Activated CD4-positive, alpha-beta T cell treated with anti-CD3 and anti-CD28 coated beads for 1 hour (primary cell): ENCODE results near the gene ALKBH2.

Experiments used
- DNase-seq: peaks from one replicate; pipeline ENCODE4 v3.0.0-alpha.2; 2020

ALKBH2 gene

DNA sequence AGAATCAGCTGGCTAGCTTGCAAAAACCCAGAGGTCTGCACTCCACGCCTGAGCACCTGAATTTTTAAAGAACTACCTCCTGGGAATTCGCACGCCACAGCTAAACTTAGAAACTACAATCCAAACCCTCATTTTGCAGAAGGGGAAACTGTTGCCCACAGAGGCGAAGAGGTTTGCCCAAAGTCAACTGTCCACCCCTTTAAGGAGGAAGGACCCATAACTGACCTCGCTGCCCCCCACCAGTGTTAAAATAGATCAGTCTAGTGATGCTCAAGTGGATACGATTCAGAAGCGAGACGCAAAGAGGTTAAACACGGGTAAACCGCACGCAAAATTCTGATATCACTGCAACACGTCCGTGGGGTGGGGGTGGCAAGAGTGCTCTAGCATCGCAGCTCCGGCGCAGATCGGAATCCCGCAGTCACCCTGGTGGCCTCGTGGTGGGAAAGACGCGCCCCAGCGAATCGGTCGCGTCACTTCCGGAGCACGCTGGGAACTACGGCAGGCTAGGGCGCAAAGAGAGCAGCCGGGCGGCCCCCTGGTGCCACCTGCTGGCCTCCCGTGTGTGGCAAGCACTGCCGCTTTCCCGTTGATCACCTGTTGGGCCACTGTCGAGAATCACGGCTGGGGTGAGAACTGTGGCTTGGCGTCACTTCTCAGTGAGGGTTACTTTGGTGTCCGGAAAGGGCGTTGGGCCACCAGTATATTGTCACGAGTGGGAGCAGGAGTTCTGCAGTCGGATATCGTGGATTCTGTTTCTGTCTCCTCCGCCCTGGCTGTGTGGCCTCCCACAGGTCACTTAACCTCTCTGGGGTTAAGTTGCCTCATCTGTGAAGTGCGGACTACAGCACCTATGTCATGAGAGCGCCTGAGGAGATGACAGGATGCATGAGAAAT lies at the start of gene ALKBH2:
Gene ALKBH2 (minus strand): TSS at position 451 of the 897 bp plus-strand sequence. CDS start 686 bp downstream, outside the sequence.
- DNase-seq, result peak; percentile 93

DNA sequence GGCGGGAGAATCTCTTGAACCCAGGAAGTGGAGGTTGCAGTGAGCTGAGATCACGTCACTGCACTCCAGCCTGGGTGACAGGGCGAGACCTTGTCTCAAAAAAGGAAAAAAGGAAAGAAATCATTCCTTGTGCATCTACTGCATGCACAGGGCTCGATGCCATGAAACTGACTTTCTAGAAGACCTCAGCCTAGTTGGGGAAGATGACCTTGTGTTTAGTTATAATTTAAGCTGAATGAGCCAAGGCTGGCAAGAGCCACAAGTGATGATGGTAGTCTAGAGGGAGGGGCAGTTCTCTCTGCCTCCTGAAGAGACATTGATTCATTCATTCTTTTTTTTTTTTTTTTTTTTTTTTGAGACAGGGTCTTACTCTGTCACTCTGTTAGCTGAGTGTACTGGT lies 47.3 kb upstream of the ALKBH2 start:
- DNase-seq, result no peak

DNA sequence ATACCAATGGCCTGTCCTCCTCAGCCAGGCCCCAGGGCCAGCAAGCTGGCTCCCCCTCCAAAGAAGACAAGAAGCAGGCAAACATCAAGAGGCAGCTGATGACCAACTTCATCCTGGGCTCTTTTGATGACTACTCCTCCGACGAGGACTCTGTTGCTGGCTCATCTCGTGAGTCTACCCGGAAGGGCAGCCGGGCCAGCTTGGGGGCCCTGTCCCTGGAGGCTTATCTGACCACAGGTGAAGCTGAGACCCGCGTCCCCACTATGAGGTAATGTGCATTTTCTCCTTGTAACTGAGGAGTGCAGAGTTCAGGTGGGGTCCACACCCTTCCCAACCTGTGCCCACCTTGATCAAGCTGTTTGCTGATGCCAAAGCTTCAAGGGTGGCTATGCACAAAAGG lies 46.5 kb upstream of the ALKBH2 start:
- DNase-seq, result no peak

DNA sequence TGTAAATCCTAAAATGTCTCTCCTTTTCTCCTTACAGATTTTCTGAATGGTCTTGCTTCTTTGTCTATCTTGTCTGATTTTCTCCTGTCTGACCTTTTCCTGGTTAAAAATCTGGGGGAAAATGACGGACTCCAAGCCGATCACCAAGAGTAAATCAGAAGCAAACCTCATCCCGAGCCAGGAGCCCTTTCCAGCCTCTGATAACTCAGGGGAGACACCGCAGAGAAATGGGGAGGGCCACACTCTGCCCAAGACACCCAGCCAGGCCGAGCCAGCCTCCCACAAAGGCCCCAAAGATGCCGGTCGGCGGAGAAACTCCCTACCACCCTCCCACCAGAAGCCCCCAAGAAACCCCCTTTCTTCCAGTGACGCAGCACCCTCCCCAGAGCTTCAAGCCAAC lies 46.1 kb upstream of the ALKBH2 start:
- no peak for DNase-seq

DNA sequence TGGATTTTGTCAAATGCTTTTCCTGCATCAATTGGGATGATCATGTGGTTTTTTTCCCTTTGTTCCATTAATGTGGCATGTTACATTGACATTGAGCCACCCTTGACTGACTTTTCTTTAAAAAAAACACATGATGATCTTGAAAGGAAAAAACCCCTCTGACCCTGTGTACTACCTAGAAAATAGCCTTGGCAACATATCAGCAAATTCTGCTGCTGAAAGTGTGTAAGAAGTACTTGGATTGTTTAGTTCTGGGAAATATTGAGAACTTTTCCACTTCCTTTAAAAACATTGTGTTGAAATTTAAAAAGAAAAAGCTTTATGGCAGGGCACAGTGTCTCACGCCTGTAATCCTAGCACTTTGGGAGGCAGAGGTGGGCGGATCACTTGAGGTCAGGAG lies 43.8 kb upstream of the ALKBH2 start:
- DNase-seq, result no peak

DNA sequence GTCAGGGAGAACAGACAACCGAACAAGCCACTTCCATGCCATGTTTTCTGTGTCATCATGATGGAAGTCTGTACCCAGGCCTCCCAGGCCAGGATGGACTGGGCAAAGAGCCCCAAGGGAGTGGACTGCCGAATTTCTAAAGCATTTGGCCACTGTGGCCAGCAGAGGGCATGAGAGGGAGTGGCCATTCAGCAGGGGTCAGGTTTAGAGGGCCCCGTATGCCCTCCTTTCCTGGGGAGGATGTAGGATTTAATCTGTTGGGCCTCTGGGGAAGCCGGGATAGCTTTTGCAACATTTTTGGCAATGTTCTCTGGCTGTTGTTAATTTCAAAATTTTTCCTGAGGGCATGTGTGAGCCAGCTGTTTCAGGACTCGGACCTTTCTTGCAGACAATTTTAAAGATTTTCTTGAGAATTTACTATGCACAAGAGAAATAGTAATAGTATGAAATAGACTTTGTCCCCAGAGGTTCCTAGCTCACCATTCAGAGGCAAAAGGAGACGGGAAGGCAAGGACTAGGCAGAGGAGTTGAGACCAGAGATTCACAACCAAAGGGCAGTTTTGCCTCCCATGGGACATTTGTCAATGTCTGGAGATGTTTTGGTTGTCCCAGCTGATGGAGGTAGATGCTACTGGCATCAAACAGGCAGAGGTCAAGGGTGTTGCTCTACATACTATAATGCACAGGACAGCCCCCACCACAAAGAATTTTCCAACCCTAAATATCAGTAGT lies 41.1 kb upstream of the ALKBH2 start:
- DNase-seq, result no peak

DNA sequence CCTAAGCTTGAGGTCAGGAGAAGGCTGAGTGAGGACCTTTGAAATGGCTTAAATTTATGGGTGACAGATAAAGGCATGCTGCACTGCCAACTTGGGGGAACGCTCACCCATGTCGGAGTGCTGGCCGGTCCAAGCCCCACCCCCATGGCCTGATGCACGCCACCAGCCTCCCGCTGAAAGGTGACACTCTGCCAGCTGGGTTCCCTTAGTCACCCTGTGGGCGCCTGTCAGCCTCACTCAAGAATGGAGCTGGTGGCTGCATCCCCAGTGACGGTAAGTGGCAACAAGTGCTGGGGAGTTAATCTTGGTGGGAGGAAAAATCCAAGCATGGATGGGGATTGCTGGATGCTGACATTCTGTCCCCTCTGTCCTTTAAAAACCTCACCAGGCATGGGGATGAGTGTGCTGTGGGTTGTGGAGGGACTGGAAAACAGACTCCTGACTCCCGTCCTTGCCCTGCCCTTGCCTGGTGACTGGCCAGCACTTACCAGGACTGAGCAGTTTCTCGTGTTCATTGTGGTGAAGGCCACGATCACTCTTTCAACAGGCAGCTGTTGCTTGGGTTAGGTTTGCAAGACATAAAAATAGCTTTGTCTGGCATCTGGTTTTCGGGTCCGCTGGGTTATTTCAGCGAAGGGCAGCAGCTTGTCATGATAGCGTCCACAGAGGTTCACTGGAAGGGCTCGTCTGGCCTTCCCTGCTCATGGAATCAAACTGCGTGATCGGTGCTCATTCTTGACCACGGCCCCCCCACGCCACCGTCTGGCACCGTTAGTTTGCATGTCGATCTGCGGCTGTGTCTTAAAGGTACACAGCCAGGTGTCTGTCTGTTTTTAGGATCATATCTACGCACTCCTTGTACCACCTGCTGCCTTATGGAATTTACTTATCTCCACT lies 38.1 kb upstream of the ALKBH2 start:
- DNase-seq, result no peak

DNA sequence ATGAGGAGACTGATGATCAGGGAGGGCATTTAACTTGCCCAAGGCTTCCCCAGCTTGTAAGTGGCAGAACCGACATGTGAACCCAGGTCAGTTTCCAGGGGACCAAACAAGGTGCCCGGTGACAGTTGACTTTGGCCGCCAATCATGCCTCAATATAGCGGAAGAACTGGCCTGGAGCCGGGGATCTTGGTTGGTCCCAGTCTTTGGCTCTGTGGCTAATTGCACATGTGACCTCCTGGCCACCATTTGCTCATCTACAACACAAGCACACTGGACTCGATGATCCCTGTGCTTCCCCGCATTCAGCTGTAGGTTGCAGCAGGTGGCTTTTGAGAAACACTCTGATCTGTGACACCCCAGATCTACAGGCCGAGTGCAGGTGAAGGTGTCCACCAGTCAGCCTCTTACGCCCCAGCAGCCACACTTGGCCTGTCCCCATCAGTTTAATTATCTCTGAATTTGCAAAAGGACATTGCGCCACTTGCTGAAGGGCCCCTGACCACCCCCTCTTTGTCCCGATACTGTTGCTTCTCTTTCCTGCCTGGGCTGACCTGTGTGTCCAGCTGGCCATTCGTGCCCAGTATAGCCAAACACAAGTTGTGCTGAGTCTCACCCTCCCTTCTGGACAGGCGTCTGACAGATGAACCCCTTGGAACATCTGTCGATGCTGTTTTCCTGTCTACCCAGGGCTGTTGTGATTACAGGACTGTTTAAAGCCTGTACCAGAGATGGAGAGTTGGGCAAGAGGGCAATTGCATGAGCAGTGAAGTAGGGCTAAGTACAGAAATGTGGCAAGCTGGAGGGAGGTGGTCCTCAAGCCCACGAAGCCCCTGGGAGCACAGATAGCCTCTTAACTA lies 37.3 kb upstream of the ALKBH2 start:
- no peak for DNase-seq

DNA sequence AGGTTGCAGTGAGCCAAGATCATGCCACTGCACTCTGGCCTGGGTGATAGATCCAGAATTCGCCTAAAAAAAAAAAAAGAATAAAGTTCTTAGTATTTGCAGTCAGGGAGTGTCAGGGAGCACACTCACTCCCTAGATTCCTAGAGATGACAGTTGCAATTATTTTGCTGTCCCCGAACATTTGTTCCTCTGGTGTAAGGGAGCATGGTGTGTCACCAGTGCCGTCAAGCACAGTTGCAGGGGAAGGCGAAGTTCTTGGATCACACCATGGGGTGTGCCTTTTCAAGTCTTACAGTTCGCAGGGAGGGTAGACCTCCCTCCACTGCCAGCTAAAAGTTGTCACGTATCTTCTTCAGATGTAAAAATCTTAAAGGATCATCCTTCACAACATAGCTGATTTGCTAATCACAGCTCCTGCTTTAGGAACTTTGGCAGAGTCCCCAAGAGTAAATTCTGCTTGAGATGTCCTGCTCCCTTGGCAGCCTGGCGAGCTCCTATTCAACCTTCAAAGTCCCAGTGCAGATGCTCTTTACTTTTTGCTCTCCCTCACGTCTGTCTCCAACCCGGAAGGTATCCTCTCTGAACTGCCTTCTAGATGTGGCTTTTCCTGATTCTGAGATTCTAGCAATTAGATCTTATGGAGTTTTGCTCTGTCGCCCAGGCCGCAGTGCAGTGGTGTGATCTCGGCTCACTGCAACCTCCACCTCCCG lies 34.4 kb upstream of the ALKBH2 start:
- DNase-seq, result no peak

DNA sequence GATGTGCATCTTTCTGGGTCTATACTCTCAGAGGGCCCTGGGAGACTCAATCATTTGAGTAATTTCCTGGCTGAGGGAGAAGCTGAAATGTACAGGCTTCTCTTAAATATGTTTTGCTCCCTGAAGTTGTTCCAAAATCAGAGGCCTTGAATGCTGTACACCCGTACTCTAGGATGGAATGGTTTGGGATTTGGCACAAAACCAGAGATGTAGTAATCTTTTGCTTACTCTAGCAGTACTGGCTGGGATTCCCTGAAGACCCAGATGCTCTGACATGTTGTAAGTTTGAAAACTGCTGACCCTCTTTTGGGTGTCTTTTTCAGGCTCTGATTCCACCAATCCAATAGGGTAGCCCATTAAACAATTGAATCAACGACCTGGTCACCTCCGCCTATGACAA lies 33.5 kb upstream of the ALKBH2 start:
- DNase-seq, result no peak

DNA sequence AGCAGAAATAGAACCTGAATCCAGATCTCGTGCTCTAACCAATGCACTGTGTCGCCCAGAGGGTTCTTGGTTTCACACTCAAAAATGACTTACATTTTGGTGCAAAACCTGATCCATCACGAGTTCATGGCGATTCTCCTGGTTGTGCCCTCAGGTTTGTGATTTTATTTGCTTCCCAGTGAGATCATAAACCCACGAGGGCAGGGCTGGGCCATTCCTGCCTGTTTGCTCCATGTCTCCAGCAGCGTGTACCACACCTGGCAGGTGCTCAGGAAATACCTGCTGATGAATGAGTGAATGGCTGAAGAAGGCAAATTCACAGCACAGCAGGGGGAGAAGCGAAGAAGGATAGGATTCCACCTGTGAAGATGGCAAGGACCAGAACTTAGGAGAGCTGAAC lies 32.5 kb upstream of the ALKBH2 start:
- DNase-seq, result no peak

DNA sequence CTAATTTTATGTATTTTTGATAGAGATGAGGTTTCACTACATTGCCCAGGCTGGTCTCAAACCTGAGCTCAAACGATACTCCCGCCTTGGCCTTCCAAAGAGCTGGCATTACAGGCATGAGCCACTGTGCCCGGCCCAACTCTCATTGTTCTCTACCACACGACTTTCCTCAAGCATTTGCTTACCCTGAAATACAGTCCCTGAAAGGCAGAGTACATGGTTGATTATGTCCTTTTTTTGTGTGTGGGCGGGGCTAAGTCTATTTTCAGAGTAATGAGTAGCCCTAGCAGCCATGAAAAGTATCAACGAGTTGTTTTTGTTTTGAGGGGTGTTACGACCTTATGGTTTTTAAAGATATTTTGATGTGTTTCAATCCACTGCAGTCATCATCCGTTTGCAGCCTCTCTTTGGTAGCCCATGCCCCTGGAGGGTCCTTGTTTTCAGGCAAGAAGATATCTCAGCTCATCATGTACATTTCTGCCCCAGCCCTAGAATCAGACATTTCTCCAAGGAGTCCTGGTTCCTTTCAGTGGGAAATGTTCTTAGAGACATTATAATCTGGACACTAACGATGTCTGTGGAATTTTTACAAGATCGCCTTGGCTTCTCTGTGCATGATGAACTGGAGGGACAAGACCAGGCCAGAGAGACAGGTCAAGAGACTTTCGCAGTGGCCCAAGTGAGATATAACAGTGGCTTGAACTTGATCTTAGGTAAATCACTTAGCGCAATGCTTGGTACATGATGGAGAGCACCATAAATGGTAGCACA lies 31.8 kb upstream of the ALKBH2 start:
- no peak for DNase-seq

DNA sequence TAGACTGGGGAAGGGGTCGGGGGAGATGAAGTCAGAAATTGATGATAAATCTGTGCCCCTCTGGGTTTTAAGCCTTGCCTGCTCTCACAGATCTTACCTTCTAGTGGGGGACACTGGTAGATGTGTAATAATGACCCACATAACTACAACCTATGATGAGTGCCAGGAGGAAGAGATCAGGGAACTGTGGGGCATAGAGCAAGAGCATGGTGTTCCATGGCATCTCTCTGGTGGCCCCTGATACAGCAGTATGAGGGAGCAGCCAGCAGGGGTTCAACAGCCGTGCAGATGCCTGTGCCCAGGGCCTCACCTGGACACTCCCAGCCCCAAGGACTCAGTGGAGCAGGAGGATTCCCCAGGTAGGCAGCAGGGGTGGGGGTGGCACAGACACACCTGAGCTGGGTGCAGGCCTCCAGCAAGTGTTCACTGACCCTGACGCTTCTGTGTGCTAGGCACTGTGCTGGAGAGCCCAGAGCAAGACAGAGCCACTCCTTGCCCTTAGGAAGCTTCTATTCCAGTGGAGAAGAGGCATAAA lies 28.1 kb upstream of the ALKBH2 start:
- DNase-seq, result no peak

DNA sequence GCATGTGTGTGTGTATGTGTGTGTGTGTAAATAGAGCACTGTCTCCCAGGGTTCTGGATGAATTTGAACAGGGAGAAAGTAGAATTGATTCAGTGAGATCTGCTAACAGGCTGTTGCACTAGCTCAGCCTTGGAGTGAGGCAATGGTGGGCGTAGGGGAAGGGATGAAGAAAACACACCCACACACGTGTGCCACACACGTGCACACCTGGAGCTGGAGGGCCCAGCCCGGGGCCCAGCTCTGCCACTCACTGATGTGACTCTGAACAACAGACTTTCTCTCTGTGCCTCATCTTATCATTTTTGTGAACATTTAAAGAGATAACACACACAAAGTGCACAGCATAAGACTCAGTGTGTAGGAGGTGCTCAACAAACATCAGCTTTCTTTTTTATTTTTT lies 27.3 kb upstream of the ALKBH2 start:
- no peak for DNase-seq

DNA sequence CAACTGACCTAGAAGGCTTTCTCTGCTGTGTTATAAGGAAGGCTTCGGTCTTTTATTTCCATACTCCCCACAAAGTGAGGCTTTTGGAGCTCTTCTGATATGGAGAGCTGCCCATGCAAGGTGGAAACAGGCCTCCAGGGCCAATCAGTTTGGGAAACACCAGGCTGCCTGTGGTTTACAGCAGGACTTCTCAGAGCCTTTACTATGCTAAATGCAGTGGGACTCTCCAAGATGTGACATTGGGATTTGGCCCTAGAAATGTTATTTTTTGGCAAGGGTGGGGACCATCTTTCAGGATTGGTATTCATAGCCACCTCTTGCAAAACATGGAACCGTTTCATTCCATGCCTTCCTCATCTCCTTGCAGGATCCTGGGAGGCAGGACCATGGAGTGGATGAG lies 26.8 kb upstream of the ALKBH2 start:
- no peak for DNase-seq

DNA sequence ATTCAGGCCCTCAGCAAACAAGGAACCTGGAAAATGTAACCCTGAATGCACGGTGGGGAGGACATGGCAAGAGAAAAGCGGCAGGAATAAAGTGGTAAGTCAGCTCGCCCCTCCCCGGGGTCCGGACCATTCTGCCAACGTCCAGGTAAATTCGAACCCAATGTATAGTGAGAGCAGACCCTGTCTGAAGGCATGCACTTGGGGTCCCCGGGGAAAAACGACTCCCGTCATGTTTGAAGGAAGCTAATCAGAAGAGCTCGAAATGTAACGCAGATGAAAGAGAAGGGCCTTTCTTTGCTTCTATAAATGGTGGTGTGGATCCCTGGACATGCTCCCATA lies 23.3 kb upstream of the ALKBH2 start:
- DNase-seq, result no peak

DNA sequence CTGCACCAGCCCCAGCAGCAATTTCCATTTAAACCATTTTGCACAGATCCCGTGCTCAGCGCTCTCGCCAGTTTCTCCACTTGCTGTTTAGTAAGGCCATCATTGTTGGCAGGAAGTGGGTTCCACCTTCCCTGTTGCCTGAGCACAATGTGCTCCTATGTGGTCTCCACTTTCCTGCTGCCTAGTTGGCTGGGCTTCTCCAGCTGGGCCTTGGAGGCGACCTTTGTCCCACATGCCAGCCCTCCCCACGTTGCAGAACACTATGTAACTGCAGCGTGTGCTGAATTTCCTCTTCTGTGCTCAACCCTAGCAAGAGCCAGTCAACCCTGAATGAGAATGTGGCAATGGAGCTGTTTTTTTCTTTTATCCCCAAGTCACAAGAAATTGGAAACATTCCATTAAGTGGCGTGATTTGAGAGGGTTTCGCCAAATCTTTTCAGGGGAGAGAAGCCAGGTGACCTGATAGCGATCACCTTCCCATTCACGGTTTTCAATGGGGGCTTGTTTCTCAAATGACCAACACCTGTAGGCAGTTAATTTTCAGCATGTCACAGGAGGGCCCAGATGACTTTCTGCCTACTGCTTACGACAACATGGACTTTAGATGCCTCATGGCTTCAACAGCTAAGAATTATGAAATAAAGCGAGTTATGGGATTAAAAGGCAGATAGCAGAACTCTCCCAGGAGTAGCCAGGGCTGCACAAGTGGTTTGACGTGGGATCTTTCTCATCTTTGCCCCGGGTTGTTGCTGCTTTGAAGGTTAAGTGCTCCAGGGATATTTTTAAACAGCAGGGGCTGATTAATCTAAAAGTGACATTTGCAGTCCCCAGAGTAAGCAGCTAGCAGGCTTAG lies 22.7 kb upstream of the ALKBH2 start, which contains the start of gene ACACB:
Gene ACACB (plus strand): TSS at position 830 of the 853 bp plus-strand sequence. CDS start 22,819 bp downstream, outside the sequence.
- no peak for DNase-seq

DNA sequence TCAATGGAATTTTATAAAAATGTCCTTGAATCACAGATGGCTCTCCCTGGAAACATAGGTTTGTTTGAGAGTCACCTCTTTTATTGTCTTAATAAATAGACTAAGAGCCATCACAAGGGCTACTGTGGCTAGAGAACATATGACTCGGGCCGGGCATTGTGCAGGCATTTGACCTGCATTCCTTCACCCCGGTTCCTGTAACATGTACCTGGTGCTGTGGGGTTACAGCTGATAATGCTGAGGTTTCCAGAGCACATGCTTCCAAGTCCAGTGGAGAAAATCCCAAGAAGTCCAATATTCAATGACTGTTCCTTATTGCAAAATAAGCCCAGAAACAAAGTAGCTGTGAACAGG lies 22.1 kb upstream of the ALKBH2 start:
- no peak for DNase-seq

DNA sequence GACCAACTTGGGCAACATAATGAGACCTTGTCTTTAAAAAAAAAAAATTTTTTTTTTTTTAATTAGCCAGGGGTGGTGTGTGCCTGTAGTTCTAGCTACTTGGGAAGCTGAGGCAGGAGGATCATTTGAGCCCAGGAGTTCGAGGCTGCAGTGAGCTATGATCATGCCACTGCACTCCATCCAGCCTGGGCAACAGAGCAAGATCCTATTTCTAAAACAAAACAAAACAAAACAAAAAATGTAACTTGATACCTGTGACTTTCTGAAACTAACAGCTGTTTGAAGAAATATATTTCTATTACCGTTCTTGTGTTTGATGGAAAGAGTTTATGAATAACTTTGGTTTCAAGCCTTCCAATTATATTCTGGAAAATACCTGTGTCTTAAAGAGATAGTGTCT lies 21.4 kb upstream of the ALKBH2 start:
- DNase-seq, result no peak
